HG03097 (cell line): ENCODE data around the gene DNAJA2.
"Not testable (repeated sequence)": the region's sequence is repeated elsewhere in the genome, so short reads cannot be mapped to it uniquely, and the experiment has no call there.

ENCODE experiments used
- ATAC-seq: cut with Tn5 transposase; IDR thresholded peaks from one replicate; pipeline ENCODE4 v1.9.1; 2021; ENCODE audit not compliant: unreplicated experiment, low FRiP score

DNAJA2 gene

DNA sequence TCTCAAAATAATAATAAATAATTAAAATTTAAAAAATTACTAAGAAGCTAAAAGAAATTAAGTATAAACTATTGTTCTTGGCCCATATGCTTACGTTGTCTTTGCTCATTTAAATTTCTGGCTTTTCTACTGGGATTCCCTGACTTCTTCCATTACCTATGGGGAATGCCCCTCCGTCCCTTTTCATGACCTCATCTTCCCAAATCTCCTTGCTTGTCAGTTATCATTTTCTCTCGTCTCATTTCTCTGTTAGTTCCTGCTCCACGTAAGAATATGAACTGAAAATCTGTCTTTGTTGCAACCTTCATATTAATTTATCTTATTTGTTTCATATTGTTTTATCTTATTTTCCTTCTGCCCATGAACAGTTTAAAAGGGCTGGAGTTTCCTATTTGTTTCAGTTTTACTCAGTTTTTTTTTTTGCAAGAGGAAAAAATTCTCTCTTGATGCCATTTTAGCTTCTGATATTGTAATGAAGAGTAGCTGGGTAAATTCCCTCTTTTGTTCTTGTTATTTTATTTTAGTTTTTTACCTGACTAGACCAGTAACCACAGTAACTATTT lies 2.5 kb upstream of the DNAJA2 start:
- ATAC-seq, result no peak

DNA sequence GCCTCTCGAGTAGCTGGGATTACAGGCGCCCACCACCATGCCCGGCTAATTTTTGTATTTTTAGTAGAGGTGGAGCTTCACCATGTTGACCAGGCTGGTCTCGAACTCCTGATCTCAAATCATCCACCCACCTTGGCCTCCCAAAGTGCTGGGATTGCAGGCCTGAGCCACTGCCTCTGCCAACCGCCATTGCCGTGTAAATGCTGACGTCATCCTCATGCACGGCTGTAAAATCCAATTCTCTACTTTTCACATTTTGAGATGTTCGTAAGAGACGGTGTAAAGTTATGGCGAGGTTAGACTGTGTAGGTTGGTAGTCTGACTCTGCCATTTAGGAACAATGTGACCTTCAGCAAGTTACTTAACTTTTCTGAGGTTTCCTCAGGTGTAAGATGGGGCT lies 1.7 kb upstream of the DNAJA2 start:
- ATAC-seq, result no peak

DNA sequence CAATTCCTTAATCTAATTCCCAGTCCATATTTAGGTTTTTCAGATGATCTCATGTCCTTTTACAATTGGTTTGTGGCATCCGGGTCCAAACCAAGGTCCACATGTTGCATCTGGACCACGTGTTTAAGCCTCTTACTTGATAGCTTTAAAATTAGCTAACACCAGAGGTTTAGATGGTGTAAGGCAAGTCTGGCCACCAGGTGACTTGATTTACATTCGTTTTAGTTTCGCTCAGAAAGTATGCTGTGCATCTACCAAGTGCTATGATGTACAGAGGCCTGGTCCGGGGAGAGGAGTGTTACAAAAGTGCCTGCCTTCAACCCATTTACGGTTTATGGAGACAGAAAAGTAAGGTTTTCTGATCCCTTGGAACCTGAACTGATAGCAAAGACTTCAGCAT lies 878 bp upstream of the DNAJA2 start:
- ATAC-seq, result no peak

DNA sequence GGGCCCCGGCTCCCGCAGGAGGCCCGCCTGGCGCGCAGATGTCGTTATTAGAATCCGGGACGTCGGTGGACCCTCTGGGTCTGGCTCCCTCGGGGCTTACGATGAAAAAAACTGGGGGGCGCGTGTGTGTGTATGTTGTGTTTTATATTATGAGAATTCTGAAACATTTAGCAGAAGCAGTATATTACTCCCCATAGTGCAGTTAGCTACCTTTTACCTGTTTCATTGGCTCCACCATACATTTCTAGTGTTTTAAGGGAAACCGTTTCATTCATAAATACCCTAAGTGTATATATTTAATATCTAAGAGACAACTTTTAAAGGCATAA lies 486 bp upstream of the DNAJA2 start:
- peak; percentile 26 for ATAC-seq

- peak; percentile 35 for ATAC-seq
These were observed 856 bp downstream of the DNAJA2 start for GRCh38 chr16:46972429-46973206.

- no peak for ATAC-seq
These were observed 2.2 kb downstream of the DNAJA2 start for GRCh38 chr16:46971271-46971670.

- no peak for ATAC-seq
These were observed 3.4 kb downstream of the DNAJA2 start for GRCh38 chr16:46970089-46970488.

DNA sequence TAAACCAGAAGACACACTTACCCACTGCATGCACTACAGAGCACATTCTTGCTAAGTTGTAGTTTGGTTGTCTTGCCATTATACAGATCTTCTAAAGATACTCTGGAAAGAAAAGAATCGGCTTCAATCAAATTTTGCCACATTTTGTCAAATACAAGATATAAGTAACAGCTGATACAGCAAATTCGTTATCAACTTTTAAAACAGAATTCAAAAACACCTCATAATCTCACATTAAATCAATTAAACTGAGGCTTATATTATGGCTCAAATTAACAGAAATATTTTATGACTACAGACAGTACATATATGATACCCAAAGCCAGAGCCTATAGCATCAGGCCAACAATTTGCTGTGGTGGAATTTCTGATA lies 5.4 kb downstream of the DNAJA2 start:
- no peak for ATAC-seq

GRCh38 chr16:46962629-46963028 lies 10.8 kb downstream of the DNAJA2 start:
- no peak for ATAC-seq

- ATAC-seq, result no peak
These were observed 11.8 kb downstream of the DNAJA2 start for GRCh38 chr16:46961373-46962353.

DNA sequence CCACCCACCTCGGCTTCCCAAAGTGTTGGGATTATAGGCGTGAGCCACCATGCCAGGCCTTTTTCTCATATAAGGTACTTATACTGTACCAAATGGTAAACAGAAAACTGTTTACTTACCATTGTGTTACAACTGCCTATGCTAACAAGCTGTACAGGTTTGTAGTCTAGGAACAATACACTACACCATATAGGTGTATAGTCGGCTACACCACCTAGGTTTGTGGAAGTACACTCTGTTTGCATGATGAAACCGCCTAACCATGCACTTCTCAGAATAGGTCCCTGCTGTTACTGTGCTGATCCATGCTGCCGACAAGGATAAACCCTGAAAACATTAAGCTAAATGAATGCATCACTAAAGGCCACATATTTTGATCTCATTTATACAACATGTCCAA lies 18.9 kb downstream of the DNAJA2 start:
- no peak for ATAC-seq

DNA sequence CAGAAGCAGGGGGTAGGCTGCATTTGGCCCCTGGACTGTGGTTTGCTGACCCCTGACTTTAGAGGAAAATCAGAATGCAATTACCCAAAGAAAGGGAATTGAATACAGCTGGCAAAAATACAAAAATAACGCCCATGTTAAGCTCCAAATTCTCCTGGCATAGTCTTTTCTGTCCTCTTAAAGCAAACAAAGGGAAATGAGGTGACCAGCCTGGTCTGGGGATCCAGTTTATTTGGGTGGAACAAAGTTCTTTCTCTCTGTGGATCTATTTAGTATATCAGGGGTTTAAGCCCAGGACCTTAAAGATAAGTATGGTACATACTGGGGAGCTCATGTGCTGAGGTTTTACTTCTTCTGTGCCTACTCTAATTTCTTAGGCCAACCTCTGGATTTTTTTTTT lies 23.5 kb downstream of the DNAJA2 start:
- ATAC-seq, result no peak

DNA sequence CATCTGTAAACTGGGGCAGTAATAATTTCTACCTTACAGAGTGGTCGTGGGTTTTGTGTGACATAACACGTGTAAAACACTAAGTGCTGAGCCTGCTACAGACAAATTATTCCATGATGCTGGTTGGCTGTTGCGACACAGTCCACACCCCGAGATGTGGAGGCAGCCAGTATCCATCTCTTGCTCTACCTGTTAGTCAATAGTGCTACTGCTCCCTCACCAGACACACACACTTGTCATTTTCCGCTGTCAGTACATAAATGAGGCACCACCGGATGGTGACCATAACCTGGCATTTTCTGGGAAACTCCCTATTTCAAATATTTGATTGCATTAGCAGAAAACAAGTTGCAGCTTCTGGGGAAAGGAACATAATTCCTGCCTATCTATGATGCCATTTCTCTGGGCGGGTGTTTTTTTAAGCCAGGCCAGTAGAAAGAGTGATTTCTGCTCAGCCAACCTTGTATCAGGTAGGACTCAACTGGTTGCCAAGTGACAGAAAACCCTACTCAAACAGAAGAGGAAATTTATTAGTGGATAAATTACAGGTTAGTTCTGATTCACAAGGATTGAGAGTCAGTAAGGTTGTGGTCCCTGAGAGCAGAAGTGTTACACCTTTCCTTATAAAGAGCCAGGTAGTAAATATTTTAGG lies 24.1 kb downstream of the DNAJA2 start:
- ATAC-seq, result no peak

- ATAC-seq, result no peak
These were observed 24.8 kb downstream of the DNAJA2 start for GRCh38 chr16:46948548-46949166.

DNA sequence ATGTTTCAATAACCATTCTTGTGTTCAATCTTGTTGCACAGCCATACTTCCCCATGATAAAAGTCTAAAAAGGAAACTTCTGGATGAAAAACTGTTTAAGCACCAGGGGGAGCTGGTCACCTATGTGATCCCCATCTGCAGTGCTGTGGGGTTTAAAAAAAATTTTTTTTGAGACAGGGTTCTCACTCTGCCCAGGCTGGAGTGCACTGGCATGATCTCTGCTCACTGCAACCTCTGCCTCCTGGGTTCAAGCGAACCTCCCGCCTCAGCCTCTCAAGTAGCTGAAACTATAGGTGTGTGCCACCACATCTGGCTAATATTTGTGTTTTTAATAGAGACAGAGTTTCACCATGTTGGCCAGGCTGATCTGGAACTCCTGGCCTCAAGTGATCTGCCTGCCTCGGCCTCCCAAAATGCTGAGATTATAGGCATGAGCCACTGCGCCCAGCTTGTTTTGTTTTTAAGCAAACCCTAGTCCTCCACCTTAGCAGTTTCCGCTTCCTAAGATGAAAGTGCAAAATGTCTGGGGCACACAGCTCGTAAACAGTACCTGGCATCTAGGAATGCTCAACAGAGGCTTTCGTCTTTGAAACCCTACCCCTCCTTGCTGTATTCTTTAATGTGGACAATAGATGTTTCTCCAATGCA lies 25.4 kb downstream of the DNAJA2 start:
- no peak for ATAC-seq

GRCh38 chr16:46944713-46945112 lies 28.8 kb downstream of the DNAJA2 start:
- not testable (repeated sequence) for ATAC-seq

DNA sequence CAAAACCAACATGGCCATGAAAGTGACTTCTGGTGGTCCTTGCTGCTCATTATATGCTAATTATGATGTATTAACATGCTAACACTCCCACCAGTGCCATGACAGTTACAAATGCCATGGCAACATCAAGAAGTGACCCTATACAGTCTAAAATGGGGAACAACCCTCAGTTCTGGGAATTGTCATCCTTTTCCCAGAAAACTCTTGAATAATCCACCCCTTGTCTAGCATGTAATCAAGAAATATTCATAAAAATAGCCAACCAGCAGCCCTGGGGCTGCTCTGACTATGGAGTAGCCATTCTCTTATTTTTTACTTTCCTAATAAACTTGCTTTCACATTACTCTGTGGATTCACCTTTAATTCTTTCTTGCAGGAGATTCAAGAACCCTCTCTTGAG lies 35.9 kb downstream of the DNAJA2 start:
- no peak for ATAC-seq

DNA sequence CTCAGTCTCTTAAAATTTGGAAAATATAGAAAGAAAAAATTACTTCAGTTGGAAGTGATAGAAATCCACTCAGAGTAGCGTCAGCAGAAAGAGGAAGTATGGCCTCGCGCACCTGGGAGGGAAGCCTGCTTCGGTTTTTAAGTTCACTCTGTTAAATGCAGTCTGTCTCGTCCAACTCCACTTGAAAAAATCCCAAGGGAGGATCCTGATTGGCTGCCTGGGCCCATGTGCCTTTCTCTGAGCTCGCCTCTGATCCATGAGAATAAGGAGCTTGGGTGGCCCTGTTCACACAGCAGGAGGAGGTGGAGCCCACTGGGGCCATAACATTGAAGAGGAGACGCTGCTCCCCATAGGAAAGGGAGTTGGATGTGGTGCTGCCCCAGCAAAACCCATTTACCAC lies 40.7 kb downstream of the DNAJA2 start:
- ATAC-seq, result no peak

DNA sequence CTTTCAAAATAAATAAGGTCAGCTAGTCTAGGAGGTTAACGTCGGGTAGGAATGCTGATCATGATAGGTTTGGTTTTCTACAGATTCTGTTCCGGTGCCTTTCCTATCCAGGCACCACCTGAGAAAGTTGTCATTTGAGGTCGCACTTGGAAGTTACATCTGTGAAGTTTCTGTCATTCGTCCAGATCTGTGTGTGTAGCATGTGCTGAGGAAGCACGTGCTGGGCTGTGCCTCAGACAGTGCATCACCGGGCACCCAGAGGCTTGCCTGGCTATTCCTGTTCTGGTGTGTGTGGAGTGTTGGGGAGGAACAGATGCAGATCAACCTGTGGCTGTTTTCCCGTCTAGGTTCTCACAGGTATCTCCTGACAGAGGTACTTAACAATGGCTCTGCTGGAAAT lies 42.6 kb downstream of the DNAJA2 start:
- no peak for ATAC-seq
